Measurements from ENCODE around the gene HOXC9.

DNA sequence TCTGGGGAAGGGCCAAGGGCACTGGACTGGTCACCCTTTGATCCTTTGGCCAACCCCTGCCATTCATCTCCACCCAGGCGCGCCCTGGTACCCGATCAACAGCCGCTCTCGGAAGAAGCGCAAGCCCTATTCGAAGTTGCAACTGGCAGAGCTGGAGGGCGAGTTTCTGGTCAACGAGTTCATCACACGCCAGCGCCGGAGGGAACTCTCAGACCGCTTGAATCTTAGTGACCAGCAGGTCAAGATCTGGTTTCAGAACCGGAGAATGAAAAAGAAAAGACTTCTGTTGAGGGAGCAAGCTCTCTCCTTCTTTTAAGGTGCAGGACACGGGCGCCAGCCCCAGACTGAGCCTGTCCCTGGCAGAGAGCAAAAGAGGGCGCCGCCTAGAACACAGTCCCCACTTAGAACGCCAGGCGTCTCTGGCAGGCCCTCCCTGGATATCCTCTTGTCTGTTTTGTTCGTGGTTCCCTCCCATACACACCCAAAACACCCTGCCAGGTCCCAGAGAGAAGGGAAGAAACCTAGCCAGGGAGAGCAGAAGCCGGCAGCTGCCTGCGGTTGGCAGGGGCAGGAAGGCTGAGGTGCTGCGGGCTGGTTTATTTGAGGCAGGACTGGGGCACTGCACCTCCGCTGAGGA, 43.6 kb upstream of the HOXC9 start:
- TF ChIP-seq CTCF (IDR thresholded peaks at IDR 0.05; ENCODE audit: low read length) (no peak), EZH2 (IDR thresholded peaks at IDR 0.05; ENCODE audit: borderline replicate concordance, low read length) (no peak)

Measured in OCI-LY1 (cell line).